Left ventricle myocardium inferior (tissue), 1 donor: ENCODE data around the gene PLEKHG3. TPM values are rescaled to one million over a fixed set of nuclear protein-coding genes. Genes with fewer than 3 reads are reported as not detected.

ENCODE experiments used
- DNase-seq: peaks from one replicate; pipeline ENCODE4 v3.0.0-alpha.2; 2020
- H3K27ac ChIP-seq: fragments of 200-600 bp; replicated peaks from 2 replicates; pipeline ENCODE4 v1.8.0; 2021
- H3K27me3 ChIP-seq: fragments of 200-600 bp; 2 replicates; pipeline ENCODE4 v1.8.0; 2021; ENCODE audit warnings: low read depth
- H3K36me3 ChIP-seq: fragments of 200-600 bp; 2 replicates; pipeline ENCODE4 v1.8.0; 2021
- H3K4me1 ChIP-seq: fragments of 200-600 bp; 2 replicates; pipeline ENCODE4 v1.8.0; 2021
- H3K4me3 ChIP-seq: fragments of 200-600 bp; 2 replicates; pipeline ENCODE4 v1.8.0; 2021; ENCODE audit warnings: mild to moderate bottlenecking, moderate library complexity
- H3K9me3 ChIP-seq: fragments of 200-600 bp; replicated peaks from 2 replicates; pipeline ENCODE4 v1.8.0; 2021
- CTCF ChIP-seq: fragments of 200-600 bp; IDR thresholded peaks from 2 replicates; pipeline ENCODE4 v1.8.0; 2021; ENCODE audit warnings: antibody characterized with exemption, mild to moderate bottlenecking, borderline replicate concordance
- intact Hi-C: fragments of 100-400 bp; cut with micrococcal nuclease; formaldehyde crosslinking; loops from one replicate; pipeline ENCODE4 v1.11.0; 2022
- total RNA-seq: library from RNA; stranded (reverse); fragmentation: NEBNext Ultra II Directional; extraction: Animal tissue kit (Norgen Biotek cat#: 25700); gene quantifications from one replicate; pipeline ENCODE4 v1.2.1, GENCODE V29; 2021
- donor health status: DM: no; HTN: yes; CAD: no; lungs with severe emphysema.

The PLEKHG3 gene
- total RNA-seq, 1 donor from 2014 or later = 16.5 TPM

- no peak for DNase-seq
- Histone ChIP-seq H3K4me3 (peak overlapping the region; percentile 81), H3K27ac (peak overlapping the region; percentile 91), H3K4me1 (peaks cover 68% of the 10 kb centered on the region), H3K9me3 (no peaks in the 10 kb centered on the region), H3K36me3 (no peaks in the 10 kb centered on the region), H3K27me3 (peaks cover 23% of the 10 kb centered on the region)
- intact Hi-C loops = no loop called here
- no peak for TF ChIP-seq CTCF
Measured at GRCh38 chr14:64704743-64705380, 638 bp downstream of the PLEKHG3 start.

GRCh38 chr14:64705381-64706118 is 1.3 kb downstream of the PLEKHG3 start:
- DNase-seq = no peak

GRCh38 chr14:64706119-64706592 is 1.9 kb downstream of the PLEKHG3 start:
- no peak for TF ChIP-seq CTCF
- Histone ChIP-seq H3K36me3 (no peaks in the 10 kb centered on the region), H3K27ac (peak overlapping the region; percentile 91), H3K9me3 (no peaks in the 10 kb centered on the region), H3K27me3 (peaks cover 23% of the 10 kb centered on the region), H3K4me1 (peaks cover 81% of the 10 kb centered on the region), H3K4me3 (peak overlapping the region; percentile 81)
- intact Hi-C loops = no loop called here
- no peak for DNase-seq

More at GRCh38 chr14:64705381-64706118, 1.3 kb downstream of the PLEKHG3 start:
- Histone ChIP-seq H3K4me1 (peaks cover 74% of the 10 kb centered on the region), H3K9me3 (no peaks in the 10 kb centered on the region), H3K27me3 (peaks cover 23% of the 10 kb centered on the region), H3K27ac (peak overlapping the region; percentile 91), H3K36me3 (no peaks in the 10 kb centered on the region), H3K4me3 (peak overlapping the region; percentile 81)
- intact Hi-C loops = no loop called here
- TF ChIP-seq CTCF = no peak

- no peak for DNase-seq
- H3K4me3 ChIP-seq = peak overlapping the region; percentile 81
- H3K36me3 ChIP-seq = no peaks in the 10 kb centered on the region
- H3K9me3 ChIP-seq = no peaks in the 10 kb centered on the region
- intact Hi-C loops = no loop called here
- peaks cover 23% of the 10 kb centered on the region for H3K27me3 ChIP-seq
- H3K27ac ChIP-seq = peak overlapping the region; percentile 91
- H3K4me1 ChIP-seq = peaks cover 85% of the 10 kb centered on the region
- no peak for TF ChIP-seq CTCF
Measured at GRCh38 chr14:64706593-64707193, 2.5 kb downstream of the PLEKHG3 start.

- DNase-seq = no peak
- H3K9me3 ChIP-seq = peaks cover 4% of the 10 kb centered on the region
- H3K4me1 ChIP-seq = peaks cover 85% of the 10 kb centered on the region
- H3K27ac ChIP-seq = peak overlapping the region; percentile 91
- H3K4me3 ChIP-seq = peak overlapping the region; percentile 81
- intact Hi-C loops = no loop called here
- H3K27me3 ChIP-seq = peaks cover 20% of the 10 kb centered on the region
- H3K36me3 ChIP-seq = no peaks in the 10 kb centered on the region
- no peak for TF ChIP-seq CTCF
Measured at GRCh38 chr14:64707661-64708060, 3.4 kb downstream of the PLEKHG3 start.
